Stimulated activated CD8-positive, alpha-beta memory T cell treated with anti-CD3 and anti-CD28 coated beads, Interleukin-15, amount 100 ng/mL, for 24 hours (primary cell): ENCODE measurements around the gene HSFX3.
"Not testable (repeated sequence)": the region's sequence is repeated elsewhere in the genome, so short reads cannot be mapped to it uniquely, and the experiment has no call there.

Experiments used
- DNase-seq: peaks from one replicate; pipeline ENCODE4 v3.0.0-alpha.2; 2020; ENCODE audit warnings: low read depth

HSFX3 gene

GRCh38 chrX:149517308-149517707, 32.4 kb downstream of the HSFX3 start:
- DNase-seq = no peak

- no peak for DNase-seq
Measured at GRCh38 chrX:149516604-149517003, 33.1 kb downstream of the HSFX3 start.

DNA sequence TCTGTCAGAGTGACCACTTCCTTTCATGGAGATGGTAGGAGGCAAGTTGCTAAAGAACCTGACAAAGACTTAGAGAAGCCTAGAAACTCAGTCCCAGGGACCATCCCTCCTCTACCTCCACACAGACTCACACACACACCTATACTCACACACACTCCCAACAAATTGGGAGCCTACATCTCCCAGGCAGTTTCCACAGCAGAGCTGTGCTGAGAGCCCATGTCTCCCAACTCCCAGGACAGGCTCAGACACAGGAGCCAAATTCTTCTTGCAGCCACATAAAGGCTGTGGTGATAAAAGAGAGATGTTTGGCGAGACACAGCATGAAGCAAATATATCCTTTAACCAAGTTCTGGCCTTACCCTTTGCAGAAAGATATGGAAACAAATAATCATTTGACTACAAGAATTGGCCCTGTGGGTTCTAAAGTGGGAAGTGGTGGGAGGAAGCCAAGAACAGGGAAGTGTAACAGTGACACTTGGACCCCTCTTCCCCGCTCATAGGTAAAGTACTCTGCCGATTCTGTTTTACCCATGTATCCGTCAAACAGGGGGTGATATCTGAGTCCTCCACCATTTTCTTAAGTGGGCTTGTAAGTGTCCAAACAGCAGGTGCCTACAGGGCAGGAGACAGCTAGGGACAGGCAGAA, 33.6 kb downstream of the HSFX3 start:
- no peak for DNase-seq

- no peak for DNase-seq
Measured at GRCh38 chrX:149513825-149514428, 35.8 kb downstream of the HSFX3 start.

- DNase-seq = no peak
Measured at GRCh38 chrX:149512225-149512885, 37.4 kb downstream of the HSFX3 start.

DNA sequence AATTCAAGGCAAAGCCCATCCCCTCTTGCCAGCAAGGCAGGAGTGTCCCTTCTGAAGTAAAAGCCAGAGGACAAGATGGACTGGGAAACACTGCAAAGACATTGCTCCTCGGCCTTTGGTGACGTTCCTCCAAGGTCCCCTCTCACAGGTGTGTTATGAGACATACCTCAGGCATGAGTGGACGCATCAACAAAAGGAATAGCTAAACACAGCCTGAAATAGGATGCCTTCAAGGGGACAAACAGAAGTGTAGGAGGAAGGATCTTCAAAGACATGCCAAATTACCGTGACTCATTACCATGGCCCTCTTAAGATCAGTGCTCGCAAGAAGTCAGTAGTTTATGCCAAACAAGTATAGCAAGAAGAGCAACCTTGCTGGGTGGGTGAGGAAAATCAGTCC, 38.6 kb downstream of the HSFX3 start:
- DNase-seq = no peak

- no peak for DNase-seq
Measured at GRCh38 chrX:149510386-149510785, 39.3 kb downstream of the HSFX3 start.

DNA sequence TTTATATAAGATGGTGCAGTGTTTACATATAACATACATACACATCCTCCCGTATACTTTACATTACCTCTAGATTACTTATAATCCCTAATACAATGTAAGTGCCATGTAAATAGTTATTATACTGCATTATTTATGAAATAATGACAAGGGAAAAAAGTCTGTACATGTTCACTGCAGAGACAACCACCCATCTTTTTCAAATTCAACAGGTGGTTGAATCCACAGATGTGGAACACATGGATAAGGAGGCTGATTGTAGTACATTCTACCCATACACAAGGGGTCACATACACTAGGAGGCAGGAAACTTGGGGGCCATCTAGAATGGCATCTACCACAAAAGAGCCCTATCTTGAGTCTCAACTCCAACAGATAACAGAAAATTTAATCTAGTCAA, 41.3 kb downstream of the HSFX3 start:
- DNase-seq = no peak

DNA sequence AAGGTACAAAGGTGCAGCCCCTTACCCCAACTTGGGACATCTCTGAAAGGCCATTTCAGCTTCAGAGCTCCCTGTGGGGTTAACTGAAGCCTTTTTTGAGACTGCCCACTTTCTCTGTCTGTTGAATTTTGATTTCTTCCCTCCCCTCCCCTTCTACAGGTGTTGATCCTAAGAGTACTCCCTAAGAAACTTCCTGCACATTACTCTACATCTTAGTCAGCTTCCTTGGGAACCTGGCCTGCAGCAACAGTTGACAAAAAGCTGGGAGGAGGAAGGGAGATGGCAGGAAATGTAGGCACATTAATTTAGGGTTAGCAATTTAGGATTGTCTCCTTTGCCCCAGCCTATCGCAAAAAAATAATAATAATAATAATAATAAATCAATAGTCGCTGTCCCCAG, 43.4 kb downstream of the HSFX3 start:
- no peak for DNase-seq

- no peak for DNase-seq
Measured at GRCh38 chrX:149505671-149506070, 44.1 kb downstream of the HSFX3 start.

DNA sequence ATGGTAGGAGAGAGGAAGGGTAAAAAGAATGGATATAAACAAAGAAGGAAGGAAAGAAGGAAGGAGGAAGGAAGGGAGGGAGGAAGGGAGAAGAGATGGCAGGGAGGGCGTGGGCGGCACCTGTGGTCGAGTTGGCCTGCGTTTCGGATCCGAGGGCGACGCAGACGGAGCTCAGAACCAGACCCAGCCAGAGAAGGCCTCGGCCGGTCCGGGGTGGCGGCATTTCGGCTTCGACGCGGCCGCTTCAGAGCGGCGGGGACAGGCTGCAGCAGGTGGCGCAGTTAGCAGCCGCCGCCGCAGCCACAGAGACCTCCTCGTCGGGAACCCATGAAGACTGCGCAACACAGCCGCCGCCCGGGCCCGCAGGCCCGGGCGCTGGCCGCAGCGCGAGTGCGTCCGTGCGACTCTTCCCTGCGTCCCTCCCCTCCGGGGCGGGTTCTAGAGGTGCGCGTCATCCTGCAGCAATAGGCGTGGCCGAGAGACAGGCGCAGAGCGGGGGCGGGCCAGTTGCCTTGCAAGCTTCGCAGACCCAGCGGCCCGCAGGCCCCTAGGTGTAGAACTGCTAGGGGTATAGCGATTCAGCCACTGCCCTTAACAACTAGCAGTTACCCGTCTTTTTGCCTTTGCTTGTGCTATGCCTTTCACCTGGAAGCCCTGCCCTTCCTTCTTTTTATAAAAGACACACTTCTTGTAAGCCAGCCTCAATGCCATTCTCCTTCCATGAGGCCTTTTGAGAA, 44.6 kb downstream of the HSFX3 start, which contains the start of gene IDS:
TSS of gene IDS (minus strand) at position 392 of the 737 bp plus-strand sequence. CDS start at position 223, 169 bp downstream.
- DNase-seq = peak; percentile 50

GRCh38 chrX:149504226-149504914, 45.4 kb downstream of the HSFX3 start:
- no peak for DNase-seq

GRCh38 chrX:149503446-149503845, 46.3 kb downstream of the HSFX3 start:
- not testable (repeated sequence) for DNase-seq

GRCh38 chrX:149502923-149503322, 46.8 kb downstream of the HSFX3 start:
- not testable (repeated sequence) for DNase-seq

- no peak for DNase-seq
Measured at GRCh38 chrX:149499766-149500165, 50.0 kb downstream of the HSFX3 start.

GRCh38 chrX:149498767-149499166, 51.0 kb downstream of the HSFX3 start:
- no peak for DNase-seq
